Measurements from ENCODE around the gene SREBF2.

The SREBF2 gene

GRCh38 chr22:41820447-41820846, 12.5 kb upstream of the SREBF2 start:
- TF ChIP-seq TAF1 (IDR thresholded peaks at IDR 0.05; ENCODE audit: borderline replicate concordance, insufficient read depth, low read length) (no peak), POLR2AphosphoS5 (IDR thresholded peaks at IDR 0.05; ENCODE audit: low read depth, low read length) (no peak), FOXP2 (optimal IDR thresholded peaks at IDR 0.05; ENCODE audit: borderline replicate concordance, extremely low read depth, extremely low read length, insufficient read depth) (no peak)

GRCh38 chr22:41821471-41822316, 11.2 kb upstream of the SREBF2 start:
- TF ChIP-seq FOXP2 (optimal IDR thresholded peaks at IDR 0.05; ENCODE audit: borderline replicate concordance, extremely low read depth, extremely low read length, insufficient read depth) (no peak), TAF1 (IDR thresholded peaks at IDR 0.05; ENCODE audit: borderline replicate concordance, insufficient read depth, low read length) (no peak), POLR2AphosphoS5 (IDR thresholded peaks at IDR 0.05; ENCODE audit: low read depth, low read length) (no peak), SIN3A (IDR thresholded peaks at IDR 0.05; ENCODE audit: borderline replicate concordance, insufficient read depth, low read length) (no peak)
- TF ChIP-seq, protein P1, sequence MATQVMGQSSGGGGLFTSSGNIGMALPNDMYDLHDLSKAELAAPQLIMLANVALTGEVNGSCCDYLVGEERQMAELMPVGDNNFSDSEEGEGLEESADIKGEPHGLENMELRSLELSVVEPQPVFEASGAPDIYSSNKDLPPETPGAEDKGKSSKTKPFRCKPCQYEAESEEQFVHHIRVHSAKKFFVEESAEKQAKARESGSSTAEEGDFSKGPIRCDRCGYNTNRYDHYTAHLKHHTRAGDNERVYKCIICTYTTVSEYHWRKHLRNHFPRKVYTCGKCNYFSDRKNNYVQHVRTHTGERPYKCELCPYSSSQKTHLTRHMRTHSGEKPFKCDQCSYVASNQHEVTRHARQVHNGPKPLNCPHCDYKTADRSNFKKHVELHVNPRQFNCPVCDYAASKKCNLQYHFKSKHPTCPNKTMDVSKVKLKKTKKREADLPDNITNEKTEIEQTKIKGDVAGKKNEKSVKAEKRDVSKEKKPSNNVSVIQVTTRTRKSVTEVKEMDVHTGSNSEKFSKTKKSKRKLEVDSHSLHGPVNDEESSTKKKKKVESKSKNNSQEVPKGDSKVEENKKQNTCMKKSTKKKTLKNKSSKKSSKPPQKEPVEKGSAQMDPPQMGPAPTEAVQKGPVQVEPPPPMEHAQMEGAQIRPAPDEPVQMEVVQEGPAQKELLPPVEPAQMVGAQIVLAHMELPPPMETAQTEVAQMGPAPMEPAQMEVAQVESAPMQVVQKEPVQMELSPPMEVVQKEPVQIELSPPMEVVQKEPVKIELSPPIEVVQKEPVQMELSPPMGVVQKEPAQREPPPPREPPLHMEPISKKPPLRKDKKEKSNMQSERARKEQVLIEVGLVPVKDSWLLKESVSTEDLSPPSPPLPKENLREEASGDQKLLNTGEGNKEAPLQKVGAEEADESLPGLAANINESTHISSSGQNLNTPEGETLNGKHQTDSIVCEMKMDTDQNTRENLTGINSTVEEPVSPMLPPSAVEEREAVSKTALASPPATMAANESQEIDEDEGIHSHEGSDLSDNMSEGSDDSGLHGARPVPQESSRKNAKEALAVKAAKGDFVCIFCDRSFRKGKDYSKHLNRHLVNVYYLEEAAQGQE (IDR thresholded peaks at IDR 0.05; ENCODE audit: insufficient read depth in 1 of 2, low read depth in 2 of 2, low read length in 2 of 2) = no peak

DNA sequence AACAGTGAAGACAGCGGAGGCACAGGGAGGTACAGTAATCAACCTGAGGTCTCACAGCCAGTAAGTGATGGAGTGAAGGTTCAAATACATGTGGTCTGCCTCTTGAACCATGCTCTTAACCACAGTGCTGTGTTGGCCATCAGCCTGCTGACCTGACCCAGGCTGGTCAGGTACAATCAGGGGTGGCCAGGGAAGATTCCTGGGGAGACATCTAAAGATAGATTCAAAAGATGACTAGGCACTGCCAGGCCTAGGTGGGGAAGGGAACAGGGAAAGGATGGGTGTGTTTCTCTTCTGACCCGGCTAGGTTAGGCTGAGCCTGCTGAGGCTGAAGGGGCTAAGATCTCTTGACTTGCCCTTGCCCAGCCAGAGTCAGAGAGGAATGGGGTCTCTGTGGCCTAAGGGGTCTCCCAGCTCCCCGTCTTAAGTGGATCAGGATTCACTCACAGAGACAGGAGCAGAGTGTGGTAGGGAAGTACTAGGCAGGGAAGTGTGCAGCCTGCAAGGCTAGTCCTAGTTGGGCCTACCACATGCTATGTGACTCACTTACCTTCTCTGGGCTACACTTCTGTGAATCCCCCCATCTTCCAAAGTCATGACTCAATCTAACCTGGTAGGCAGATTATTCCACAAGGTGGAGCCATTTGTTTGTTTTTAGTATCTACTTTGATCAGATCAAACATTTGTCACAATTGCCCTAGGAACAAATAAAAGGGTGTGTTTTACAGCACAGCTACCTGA, 10.4 kb upstream of the SREBF2 start:
- TF ChIP-seq SIN3A (IDR thresholded peaks at IDR 0.05; ENCODE audit: borderline replicate concordance, insufficient read depth, low read length) = no peak
- TF ChIP-seq, protein P1 (IDR thresholded peaks at IDR 0.05; ENCODE audit: insufficient read depth in 1 of 2, low read depth in 2 of 2, low read length in 2 of 2) = no peak
- no peak for TF ChIP-seq TAF1 (IDR thresholded peaks at IDR 0.05; ENCODE audit: borderline replicate concordance, insufficient read depth, low read length)

DNA sequence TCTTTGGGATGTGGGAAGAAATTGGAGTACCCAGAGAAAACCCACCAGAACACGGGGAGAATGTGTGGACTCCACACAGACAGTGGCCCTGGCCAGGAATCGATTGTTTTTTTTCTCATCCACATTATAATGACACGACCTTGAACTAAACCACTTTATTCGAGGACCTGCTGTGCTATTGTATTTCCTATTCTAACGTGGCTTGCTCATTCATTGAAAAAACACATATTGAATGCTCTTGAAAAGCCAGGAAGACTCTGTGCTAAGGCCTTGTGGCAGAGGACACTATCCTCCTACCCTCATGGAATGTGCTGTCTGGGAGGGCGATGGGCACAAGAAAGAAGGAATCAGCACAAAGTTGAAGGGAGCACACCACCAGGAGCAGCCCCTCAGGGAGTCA, 9.1 kb upstream of the SREBF2 start:
- TF ChIP-seq FOXP2 (optimal IDR thresholded peaks at IDR 0.05; ENCODE audit: borderline replicate concordance, extremely low read depth, extremely low read length, insufficient read depth) (no peak), TAF1 (IDR thresholded peaks at IDR 0.05; ENCODE audit: borderline replicate concordance, insufficient read depth, low read length) (no peak), POLR2AphosphoS5 (IDR thresholded peaks at IDR 0.05; ENCODE audit: low read depth, low read length) (no peak), SIN3A (IDR thresholded peaks at IDR 0.05; ENCODE audit: borderline replicate concordance, insufficient read depth, low read length) (no peak)
- TF ChIP-seq, protein P1 (IDR thresholded peaks at IDR 0.05; ENCODE audit: insufficient read depth in 1 of 2, low read depth in 2 of 2, low read length in 2 of 2) = no peak

GRCh38 chr22:41825376-41825775, 7.5 kb upstream of the SREBF2 start:
- TF ChIP-seq SIN3A (IDR thresholded peaks at IDR 0.05; ENCODE audit: borderline replicate concordance, insufficient read depth, low read length) = no peak
- TF ChIP-seq TAF1 (IDR thresholded peaks at IDR 0.05; ENCODE audit: borderline replicate concordance, insufficient read depth, low read length) = no peak
- TF ChIP-seq, protein P1 (IDR thresholded peaks at IDR 0.05; ENCODE audit: insufficient read depth in 1 of 2, low read depth in 2 of 2, low read length in 2 of 2) = no peak
- TF ChIP-seq FOXP2 (optimal IDR thresholded peaks at IDR 0.05; ENCODE audit: borderline replicate concordance, extremely low read depth, extremely low read length, insufficient read depth) = no peak
- TF ChIP-seq POLR2AphosphoS5 (IDR thresholded peaks at IDR 0.05; ENCODE audit: low read depth, low read length) = no peak

Measured in PFSK-1 (cell line).